Measurements from ENCODE around the gene MED12.

- no peak for TF ChIP-seq POLR2A (IDR thresholded peaks at IDR 0.05; ENCODE audit: low read depth)
- TF ChIP-seq CTCF (IDR thresholded peaks at IDR 0.05), result no peak
- no peak for TF ChIP-seq EP300 (IDR thresholded peaks at IDR 0.05)
- no peak for TF ChIP-seq POLR2AphosphoS5 (IDR thresholded peaks at IDR 0.05)
These were observed 23.4 kb upstream of the MED12 start for GRCh38 chrX:71095033-71095432.

Measured in esophagus muscularis mucosa (tissue), 4 donors.